A673 (cell line): ENCODE data around the gene USP10. TPM values are rescaled to one million over a fixed set of nuclear protein-coding genes. Genes with fewer than 3 reads are reported as not detected.

ENCODE experiments used
- BruUV-seq: library from RNA; stranded (reverse); fragments of 400-500 nt; replicated peaks from 2 replicates; lab custom pipeline; 2021; lab: Mats Ljungman, UMichigan
- CTCF ChIA-PET: fragments of 300-600 bp; sonication (Branson Sonifier 250); formaldehyde crosslinking; loops from one replicate; lab custom pipeline; 2022; ENCODE audit warnings: antibody characterized with exemption; lab: Charles Lee
- POLR2A ChIA-PET: fragments of 300-600 bp; sonication (Branson Sonifier 250); formaldehyde crosslinking; loops from one replicate; lab custom pipeline; 2022; ENCODE audit warnings: antibody characterized with exemption; ENCODE audit not compliant: low non-redundant PET; lab: Charles Lee
- DNase-seq: peaks from one replicate; pipeline ENCODE4 v3.0.0-alpha.2; 2015; ENCODE audit warnings: low spot score
- H3K27ac ChIP-seq: fragments of 200-600 bp; sonication (generic); 2 replicates; pipeline ENCODE4 v1.5.1; 2016; ENCODE audit warnings: mixed run types, low read depth, mild to moderate bottlenecking, mixed read lengths, antibody characterized with exemption, low read length; ENCODE audit not compliant: poor library complexity, severe bottlenecking
- H3K27me3 ChIP-seq: fragments of 200-600 bp; sonication (generic); replicated peaks from 2 replicates; pipeline ENCODE4 v1.6.1; 2017; ENCODE audit warnings: mixed run types, low read depth, mild to moderate bottlenecking, mixed read lengths, antibody characterized with exemption, low read length; ENCODE audit not compliant: insufficient read depth, poor library complexity
- H3K36me3 ChIP-seq: fragments of 200-600 bp; sonication (generic); 2 replicates; pipeline ENCODE4 v1.6.1; 2016; ENCODE audit warnings: mixed run types, mild to moderate bottlenecking, mixed read lengths, antibody characterized with exemption, low read length; ENCODE audit not compliant: insufficient read depth, poor library complexity, severe bottlenecking
- H3K4me1 ChIP-seq: fragments of 200-600 bp; sonication (generic); 2 replicates; pipeline ENCODE4 v1.6.1; 2017; ENCODE audit warnings: mixed run types, mild to moderate bottlenecking, mixed read lengths, antibody characterized with exemption, low read length; ENCODE audit not compliant: insufficient read depth, poor library complexity, severe bottlenecking
- H3K4me3 ChIP-seq: fragments of 200-600 bp; sonication (generic); 2 replicates; pipeline ENCODE4 v1.5.1; 2016; ENCODE audit warnings: low read depth, mixed run types, mild to moderate bottlenecking, mixed read lengths, low read length; ENCODE audit not compliant: poor library complexity, severe bottlenecking
- H3K9me3 ChIP-seq: fragments of 200-600 bp; sonication (generic); 2 replicates; pipeline ENCODE4 v1.6.1; 2016; ENCODE audit warnings: mixed run types, low read depth, mild to moderate bottlenecking, mixed read lengths, antibody characterized with exemption, low read length; ENCODE audit not compliant: poor library complexity, severe bottlenecking
- CTCF ChIP-seq: fragments of 300-800, 200-600 bp; sonication (generic); conservative IDR thresholded peaks from 2 replicates; pipeline ENCODE4 v1.5.1; 2017; ENCODE audit warnings: low read depth, mild to moderate bottlenecking, antibody characterized with exemption, low read length, moderate library complexity, mixed read lengths
- EZH2 ChIP-seq: fragments of 200-600 bp; sonication (generic); IDR thresholded peaks from 2 replicates; pipeline ENCODE4 v1.6.1; 2017; ENCODE audit warnings: borderline replicate concordance, low read depth, mild to moderate bottlenecking, mixed read lengths, antibody characterized with exemption, low read length; ENCODE audit not compliant: poor library complexity, severe bottlenecking
- intact Hi-C: fragments of 100-400 bp; cut with micrococcal nuclease; formaldehyde crosslinking; loops from one replicate; pipeline ENCODE4 v1.10.0; 2022; ENCODE audit not compliant: unreplicated experiment
- total RNA-seq: library from RNA; stranded (reverse); gene quantifications from 2 replicates; pipeline ENCODE4 v1.2.3, GENCODE V29; 2021

USP10 gene
- total RNA-seq, 1 experiment from 2014 or later = 171 TPM

- DNase-seq = no peak
- intact Hi-C loops = no loop called here
- CTCF ChIA-PET = no interaction called here
- no peaks in the 10 kb centered on the region for H3K9me3 ChIP-seq
- peaks cover 46% of the 10 kb centered on the region for H3K36me3 ChIP-seq
- no peak overlapping the region for H3K27ac ChIP-seq
- H3K4me1 ChIP-seq = no peaks in the 10 kb centered on the region
- H3K4me3 ChIP-seq = no peak overlapping the region
- TF ChIP-seq CTCF (no peak), EZH2 (no peak)
- no TSS peak for BruUV-seq
- no peaks in the 10 kb centered on the region for H3K27me3 ChIP-seq
- POLR2A ChIA-PET = no interaction called here
Measured at GRCh38 chr16:84780063-84780462, 80.3 kb downstream of the USP10 start.

- DNase-seq = no peak
- Histone ChIP-seq H3K36me3 (peaks cover 39% of the 10 kb centered on the region), H3K4me1 (peaks cover 6% of the 10 kb centered on the region), H3K27ac (no peak overlapping the region), H3K9me3 (no peaks in the 10 kb centered on the region), H3K4me3 (no peak overlapping the region), H3K27me3 (no peaks in the 10 kb centered on the region)
- BruUV-seq = no TSS peak
- intact Hi-C loops = no loop called here
- POLR2A ChIA-PET = no interaction called here
- TF ChIP-seq EZH2 (no peak), CTCF (no peak)
- CTCF ChIA-PET = no interaction called here
Measured at GRCh38 chr16:84780544-84781376, 81.0 kb downstream of the USP10 start.

GRCh38 chr16:84782846-84783245, 83.0 kb downstream of the USP10 start:
- TF ChIP-seq CTCF (no peak), EZH2 (no peak)
- no peak overlapping the region for H3K4me3 ChIP-seq
- no peak overlapping the region for H3K27ac ChIP-seq
- DNase-seq = no peak
- BruUV-seq = no TSS peak
- no peaks in the 10 kb centered on the region for H3K27me3 ChIP-seq
- intact Hi-C loops = no loop called here
- H3K9me3 ChIP-seq = no peaks in the 10 kb centered on the region
- H3K4me1 ChIP-seq = peaks cover 12% of the 10 kb centered on the region
- H3K36me3 ChIP-seq = peaks cover 19% of the 10 kb centered on the region
- ChIA-PET CTCF (no interaction called here), POLR2A (no interaction called here)
